Erythroblast (primary cell): Measurements from ENCODE around the gene ZNF385D.

Experiments
- GATA1 ChIP-seq: IDR thresholded peaks from 2 replicates; pipeline ENCODE4 v1.6.1; 2011; ENCODE audit warnings: low read depth, mild to moderate bottlenecking, control low read depth, low read length, moderate library complexity
- POLR2A ChIP-seq: IDR thresholded peaks from 2 replicates; pipeline ENCODE4 v1.6.1; 2011; ENCODE audit warnings: mild to moderate bottlenecking, low read length

- TF ChIP-seq POLR2A (no peak), GATA1 (no peak)
These were observed 5.0 kb downstream of the ZNF385D start for GRCh38 chr3:21745966-21746365.
